ENCODE measurements around the gene ALDH18A1. TPM values are rescaled to one million over a fixed set of nuclear protein-coding genes. Genes with fewer than 3 reads are reported as not detected.

Gene ALDH18A1
- total RNA-seq, 1 experiment from 2014 or later = 114 TPM

DNA sequence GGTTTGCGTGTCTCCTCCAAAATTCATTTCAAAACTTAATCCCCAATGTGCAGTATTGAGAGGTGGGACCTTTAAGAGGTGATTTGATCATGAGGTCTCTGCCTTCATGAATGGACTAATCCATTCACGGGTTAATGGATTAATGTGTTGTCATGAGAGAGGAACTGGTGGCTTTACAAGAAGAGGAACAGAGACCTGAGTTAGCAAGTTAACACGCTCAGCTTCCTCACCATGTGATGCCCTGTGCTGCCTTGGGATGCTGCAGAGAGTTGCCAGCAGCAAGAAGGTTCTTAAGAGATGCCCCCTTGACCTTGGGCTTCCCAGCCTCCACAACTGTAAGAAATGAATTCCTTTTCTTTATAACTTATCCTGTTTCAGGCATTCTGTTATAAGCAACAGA is 40.9 kb upstream of the ALDH18A1 start:
- no peak for DNase-seq
- Histone ChIP-seq H3K4me1 (ENCODE audit: insufficient read depth, low read length) (no peaks in the 10 kb centered on the region), H3K9ac (ENCODE audit: extremely low read depth, insufficient read length, low read length) (no peak overlapping the region), H4K8ac (replicated peaks; ENCODE audit: insufficient read length, low read depth, low read length) (no peak overlapping the region), H3K23me2 (ENCODE audit: insufficient read length, low read depth, low read length, poor library complexity, severe bottlenecking) (peaks cover 5% of the 10 kb centered on the region), H3K4me2 (ENCODE audit: insufficient read depth, insufficient read length, low read length) (no peak overlapping the region), H3K18ac (ENCODE audit: insufficient read length, low read depth, low read length) (no peak overlapping the region), H2AFZ (ENCODE audit: low read length) (no peak overlapping the region), H3K79me1 (ENCODE audit: insufficient read depth, low read depth, low read length, poor library complexity, severe bottlenecking) (no peaks in the 10 kb centered on the region), H2BK120ac (ENCODE audit: low read depth, low read length, poor library complexity, severe bottlenecking) (no peak overlapping the region), H3K79me2 (ENCODE audit: insufficient read depth, low read length) (peaks cover 2% of the 10 kb centered on the region; the same call in 1 of the 2 replicates), H4K5ac (ENCODE audit: insufficient read length, low read depth, low read length) (no peak overlapping the region), H3K14ac (ENCODE audit: insufficient read depth, low read length) (no peak overlapping the region), H3K56ac (ENCODE audit: insufficient read length, low read depth, low read length) (no peak overlapping the region), H2AK5ac (ENCODE audit: insufficient read length, low read length) (no peak overlapping the region), H3K4ac (ENCODE audit: low read depth, low read length) (no peak overlapping the region), H3K27ac (ENCODE audit: insufficient read length, low read depth, low read length) (no peak overlapping the region), H3T11ph (ENCODE audit: low read length) (no peak overlapping the region), H3K23ac (ENCODE audit: insufficient read length, low read depth, low read length) (no peak overlapping the region), H2BK15ac (ENCODE audit: low read depth, low read length) (no peak overlapping the region), H2BK12ac (ENCODE audit: insufficient read length, low read depth, low read length) (no peak overlapping the region), H2BK20ac (ENCODE audit: low read depth, low read length, poor library complexity, severe bottlenecking) (no peak overlapping the region), H4K20me1 (ENCODE audit: control insufficient read depth, insufficient read depth, insufficient read length) (no peaks in the 10 kb centered on the region), H2BK5ac (ENCODE audit: insufficient read length, low read length) (no peak overlapping the region), H4K91ac (ENCODE audit: insufficient read length, low read depth, low read length) (no peak overlapping the region), H3K9me3 (ENCODE audit: control insufficient read depth, low read depth, low read length) (no peaks in the 10 kb centered on the region), H3K27me3 (ENCODE audit: insufficient read depth, low read length) (no peaks in the 10 kb centered on the region)
- Mint-ChIP-seq H3K4me3 (no peak overlapping the region), H3K4me1 (peaks cover 8 to 9% of the 10 kb centered on the region in 2 experiments), H3K9me3 (peaks cover 16 to 24% of the 10 kb centered on the region in 2 experiments), H3K27me3 (ENCODE audit: low read depth) (no peaks in the 10 kb centered on the region; the same call in none of the 2 replicates), H3K36me3 (ENCODE audit: insufficient read depth in 1 of 3, low read depth in 3 of 3) (peaks cover 0 to 13% (median 12%) of the 10 kb centered on the region in 3 experiments; a peak in 4 of 7 replicates), H3K27ac (no peak overlapping the region)
- no CpG with 5 or more reads among the region's 3 CpGs for WGBS (ENCODE audit: extremely low coverage, insufficient read length, low lambda C conversion rate)
- TF ChIP-seq, protein P1, sequence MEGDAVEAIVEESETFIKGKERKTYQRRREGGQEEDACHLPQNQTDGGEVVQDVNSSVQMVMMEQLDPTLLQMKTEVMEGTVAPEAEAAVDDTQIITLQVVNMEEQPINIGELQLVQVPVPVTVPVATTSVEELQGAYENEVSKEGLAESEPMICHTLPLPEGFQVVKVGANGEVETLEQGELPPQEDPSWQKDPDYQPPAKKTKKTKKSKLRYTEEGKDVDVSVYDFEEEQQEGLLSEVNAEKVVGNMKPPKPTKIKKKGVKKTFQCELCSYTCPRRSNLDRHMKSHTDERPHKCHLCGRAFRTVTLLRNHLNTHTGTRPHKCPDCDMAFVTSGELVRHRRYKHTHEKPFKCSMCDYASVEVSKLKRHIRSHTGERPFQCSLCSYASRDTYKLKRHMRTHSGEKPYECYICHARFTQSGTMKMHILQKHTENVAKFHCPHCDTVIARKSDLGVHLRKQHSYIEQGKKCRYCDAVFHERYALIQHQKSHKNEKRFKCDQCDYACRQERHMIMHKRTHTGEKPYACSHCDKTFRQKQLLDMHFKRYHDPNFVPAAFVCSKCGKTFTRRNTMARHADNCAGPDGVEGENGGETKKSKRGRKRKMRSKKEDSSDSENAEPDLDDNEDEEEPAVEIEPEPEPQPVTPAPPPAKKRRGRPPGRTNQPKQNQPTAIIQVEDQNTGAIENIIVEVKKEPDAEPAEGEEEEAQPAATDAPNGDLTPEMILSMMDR (conservative IDR thresholded peaks at IDR 0.05) = no peak

Data from H9 (cell line).